ENCODE results near the gene EFNA5.

DNA sequence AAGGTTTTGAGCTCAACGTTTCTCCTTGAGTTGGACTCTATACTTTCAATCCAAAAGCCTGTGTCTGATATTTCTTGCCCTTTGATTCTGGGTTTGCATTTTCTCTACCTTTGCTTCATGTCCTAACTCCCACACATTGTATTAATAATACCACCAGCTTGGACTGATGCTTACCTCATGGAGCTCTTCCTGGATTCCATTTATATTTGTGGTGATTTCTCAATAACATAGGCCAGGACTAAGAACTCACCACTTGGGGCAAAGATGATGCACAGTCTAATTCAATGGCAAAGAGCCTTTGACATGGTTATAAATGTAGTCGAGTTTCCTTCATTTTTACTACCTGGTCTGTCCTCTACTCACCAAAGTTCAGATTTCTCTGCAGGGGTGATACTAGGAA, 27.5 kb upstream of the EFNA5 start:
- TF ChIP-seq, protein P1, sequence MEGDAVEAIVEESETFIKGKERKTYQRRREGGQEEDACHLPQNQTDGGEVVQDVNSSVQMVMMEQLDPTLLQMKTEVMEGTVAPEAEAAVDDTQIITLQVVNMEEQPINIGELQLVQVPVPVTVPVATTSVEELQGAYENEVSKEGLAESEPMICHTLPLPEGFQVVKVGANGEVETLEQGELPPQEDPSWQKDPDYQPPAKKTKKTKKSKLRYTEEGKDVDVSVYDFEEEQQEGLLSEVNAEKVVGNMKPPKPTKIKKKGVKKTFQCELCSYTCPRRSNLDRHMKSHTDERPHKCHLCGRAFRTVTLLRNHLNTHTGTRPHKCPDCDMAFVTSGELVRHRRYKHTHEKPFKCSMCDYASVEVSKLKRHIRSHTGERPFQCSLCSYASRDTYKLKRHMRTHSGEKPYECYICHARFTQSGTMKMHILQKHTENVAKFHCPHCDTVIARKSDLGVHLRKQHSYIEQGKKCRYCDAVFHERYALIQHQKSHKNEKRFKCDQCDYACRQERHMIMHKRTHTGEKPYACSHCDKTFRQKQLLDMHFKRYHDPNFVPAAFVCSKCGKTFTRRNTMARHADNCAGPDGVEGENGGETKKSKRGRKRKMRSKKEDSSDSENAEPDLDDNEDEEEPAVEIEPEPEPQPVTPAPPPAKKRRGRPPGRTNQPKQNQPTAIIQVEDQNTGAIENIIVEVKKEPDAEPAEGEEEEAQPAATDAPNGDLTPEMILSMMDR (IDR thresholded peaks at IDR 0.05) = no peak
- no peak for TF ChIP-seq POLR2A (IDR thresholded peaks at IDR 0.05)

Measured in lower leg skin (tissue), 3 donors.